Prostate gland (tissue), 2 donors: ENCODE measurements around the gene WDSUB1. TPM values are rescaled to one million over a fixed set of nuclear protein-coding genes. Genes with fewer than 3 reads are reported as not detected.

Source experiments
- DNase-seq: peaks from one replicate; pipeline ENCODE4 v3.0.0-alpha.2; 2019; ENCODE audit warnings: low spot score
- H3K27ac ChIP-seq, 2 donors: fragments of 200-600 bp; sonication (generic); 2 replicates each; pipeline ENCODE4 v1.5.1; 2017 to 2019
- H3K27me3 ChIP-seq: fragments of 200-600 bp; sonication (generic); replicated peaks from 2 replicates; pipeline ENCODE4 v1.5.1; 2019; ENCODE audit not compliant: insufficient read depth
- H3K36me3 ChIP-seq, 2 donors: fragments of 200-600 bp; sonication (generic); 1 replicate in 1 of 2; 2 replicates in 1 of 2; pipeline versions ENCODE4 v1.5.1 to v1.8.1; 2017 to 2019
- H3K4me1 ChIP-seq: fragments of 200-600 bp; sonication (generic); replicated peaks from 2 replicates; pipeline ENCODE4 v1.5.1; 2019
- H3K4me3 ChIP-seq, 2 donors: fragments of 200-600 bp; sonication (generic); 2 replicates each; pipeline ENCODE4 v1.5.1; 2017 to 2019
- H3K9me3 ChIP-seq: fragments of 200-600 bp; sonication (generic); 2 replicates; pipeline ENCODE4 v1.5.1; 2017
- CTCF ChIP-seq, 4 experiments: fragments of 200-600 bp in 2 of 4; fragments of 450-650 bp in 2 of 4; sonication (generic) in 2 of 4; IDR thresholded peaks; 1 replicate in 3 of 4; 2 replicates in 1 of 4; pipeline ENCODE4 v1.5.1; 2016 to 2019; ENCODE audit warnings: antibody characterized with exemption in 4 of 4, mild to moderate bottlenecking in 2 of 4, moderate library complexity in 2 of 4
- POLR2A ChIP-seq: fragments of 450-650 bp; IDR thresholded peaks from one replicate; pipeline ENCODE4 v1.6.1; 2016; ENCODE audit warnings: antibody characterized with exemption, mild to moderate bottlenecking
- POLR2AphosphoS5 ChIP-seq: sonication (generic); formaldehyde crosslinking; IDR thresholded peaks from one replicate; pipeline ENCODE4 v1.6.1; 2017; ENCODE audit warnings: antibody characterized with exemption
- WGBS: methylation state at CpG from one replicate; pipeline ENCODE4 v1.1.5; 2018; 5-methylcytosine and 5-hydroxymethylcytosine counted together
- intact Hi-C: fragments of 100-400 bp; cut with DNase I; formaldehyde crosslinking; loops from one replicate; pipeline ENCODE4 v1.14.2; 2022
- total RNA-seq, 2 donors: library from RNA; depleted of rRNA; stranded (reverse); fragments of >200 nt; gene quantifications; one replicate each; pipeline ENCODE4 v1.1.0, GENCODE V29; 2016

WDSUB1 gene
- total RNA-seq, 2 donors from 2014 or later = 10.4 to 10.8 TPM

GRCh38 chr2:159262904-159263303, 23.6 kb downstream of the WDSUB1 start:
- Histone ChIP-seq H3K4me3 (no peak overlapping the region), H3K36me3 (no peaks in the 10 kb centered on the region), H3K4me1 (no peaks in the 10 kb centered on the region), H3K27me3 (no peaks in the 10 kb centered on the region), H3K9me3 (no peaks in the 10 kb centered on the region), H3K27ac (no peak overlapping the region)
- no peak for TF ChIP-seq POLR2AphosphoS5
- DNase-seq = no peak
- intact Hi-C loops = no loop called here
- WGBS = 93% methylated on average over 5 of the region's 5 CpGs

- H3K27ac ChIP-seq = no peak overlapping the region
- no peak for DNase-seq
- H3K36me3 ChIP-seq = no peaks in the 10 kb centered on the region
- TF ChIP-seq POLR2AphosphoS5 (no peak), POLR2A (no peak), CTCF (IDR thresholded peaks at IDR 0.05) (no peak)
- intact Hi-C loops = no loop called here
- H3K4me1 ChIP-seq = no peaks in the 10 kb centered on the region
- WGBS = 84% methylated on average over 6 of the region's 6 CpGs
- no peak overlapping the region for H3K4me3 ChIP-seq
- H3K27me3 ChIP-seq = no peaks in the 10 kb centered on the region
- H3K9me3 ChIP-seq = no peaks in the 10 kb centered on the region
These were observed 24.3 kb downstream of the WDSUB1 start for GRCh38 chr2:159262226-159262625.

GRCh38 chr2:159256159-159256558, 30.3 kb downstream of the WDSUB1 start:
- intact Hi-C loops = no loop called here
- TF ChIP-seq POLR2A = no peak
- TF ChIP-seq POLR2AphosphoS5 = no peak
- no peak for TF ChIP-seq CTCF (IDR thresholded peaks at IDR 0.05)
- 55% methylated on average over 2 of the region's 2 CpGs for WGBS
- Histone ChIP-seq H3K4me1 (no peaks in the 10 kb centered on the region), H3K27ac (no peak overlapping the region), H3K27me3 (no peaks in the 10 kb centered on the region), H3K4me3 (no peak overlapping the region), H3K9me3 (no peaks in the 10 kb centered on the region), H3K36me3 (no peaks in the 10 kb centered on the region)
- DNase-seq = no peak

- Histone ChIP-seq H3K4me3 (no peak overlapping the region), H3K27me3 (no peaks in the 10 kb centered on the region), H3K4me1 (no peaks in the 10 kb centered on the region), H3K36me3 (no peaks in the 10 kb centered on the region), H3K9me3 (no peaks in the 10 kb centered on the region), H3K27ac (no peak overlapping the region)
- 96% methylated on average over 4 of the region's 4 CpGs for WGBS
- no peak for DNase-seq
- intact Hi-C loops = no loop called here
- TF ChIP-seq CTCF (IDR thresholded peaks at IDR 0.05) = no peak
- no peak for TF ChIP-seq POLR2AphosphoS5
- no peak for TF ChIP-seq POLR2A
These were observed 33.6 kb downstream of the WDSUB1 start for GRCh38 chr2:159252905-159253304.

GRCh38 chr2:159251296-159252173, 35.0 kb downstream of the WDSUB1 start:
- TF ChIP-seq CTCF (IDR thresholded peaks at IDR 0.05) = no peak
- TF ChIP-seq POLR2A = no peak
- no peak for TF ChIP-seq POLR2AphosphoS5
- WGBS = 83% methylated on average over 12 of the region's 12 CpGs
- DNase-seq = no peak
- intact Hi-C loops = no loop called here
- Histone ChIP-seq H3K27me3 (no peaks in the 10 kb centered on the region), H3K9me3 (no peaks in the 10 kb centered on the region), H3K4me1 (no peaks in the 10 kb centered on the region), H3K27ac (no peak overlapping the region), H3K4me3 (no peak overlapping the region), H3K36me3 (no peaks in the 10 kb centered on the region)
